GM21528 (cell line): ENCODE measurements around the gene SLC9A7.

Source experiments
- ATAC-seq: cut with Tn5 transposase; IDR thresholded peaks from one replicate; pipeline ENCODE4 v1.9.1; 2021; ENCODE audit warnings: mild to moderate bottlenecking, moderate library complexity; ENCODE audit not compliant: unreplicated experiment, low FRiP score

The SLC9A7 gene

DNA sequence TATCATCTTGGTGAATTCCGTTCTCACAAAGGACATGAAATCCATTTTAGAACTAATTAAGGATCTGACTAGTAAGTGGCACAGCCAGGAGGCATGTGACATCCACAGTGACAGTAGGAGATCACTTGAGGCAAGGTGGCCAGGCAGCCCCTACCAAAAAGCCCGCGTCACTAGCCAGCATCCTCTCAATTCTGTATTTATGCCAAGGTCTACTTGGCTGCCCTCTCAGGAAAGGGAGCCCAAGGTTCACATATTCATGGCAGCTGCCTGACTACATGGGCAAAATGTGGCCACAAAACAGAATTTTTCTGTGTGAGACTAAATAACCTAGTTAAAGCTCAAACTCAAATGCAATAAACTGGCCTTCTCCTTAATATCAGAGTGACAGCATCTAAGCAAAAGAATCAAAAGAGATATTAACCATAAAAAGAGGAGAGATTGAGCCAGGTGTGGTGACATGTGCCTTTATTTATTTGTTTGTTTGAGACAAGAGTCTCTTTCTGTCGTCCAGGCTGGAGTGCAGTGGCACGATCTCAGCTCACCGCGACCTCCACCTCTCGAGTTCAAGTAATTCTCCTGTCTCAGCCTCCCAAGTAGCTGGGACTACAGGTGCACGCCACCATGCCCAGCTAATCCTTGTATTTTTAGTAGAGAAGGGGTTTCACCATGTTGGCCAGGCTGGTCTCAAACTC, 51.5 kb downstream of the SLC9A7 start:
- no peak for ATAC-seq

DNA sequence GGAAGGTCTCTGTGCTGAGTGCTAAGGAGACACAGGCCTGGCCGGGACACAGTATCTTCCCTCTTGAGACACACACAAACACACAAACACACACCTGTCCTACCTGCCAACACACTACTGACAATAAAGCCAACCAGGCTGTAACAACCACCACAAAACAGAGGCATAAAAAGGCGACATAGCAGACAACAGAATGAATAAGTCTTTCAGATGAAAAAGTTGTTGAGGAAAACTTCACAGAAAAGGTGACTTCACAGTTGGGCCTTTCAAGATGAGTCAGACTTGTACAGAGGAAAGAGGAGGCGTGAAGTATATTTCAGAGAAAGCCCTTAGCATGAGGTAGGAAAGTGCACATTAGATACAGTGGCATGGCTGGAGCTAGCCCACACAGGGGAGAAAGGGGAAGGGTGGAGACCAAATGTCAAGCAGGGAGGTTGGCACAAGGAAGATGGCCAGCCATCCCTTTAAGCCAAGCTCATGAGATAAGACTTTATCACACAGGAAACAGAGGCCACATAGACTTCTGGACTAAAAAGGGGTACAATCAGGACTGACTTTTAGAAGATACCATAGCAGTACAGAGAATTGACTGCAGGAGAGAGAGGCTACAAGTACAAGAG, 54.0 kb downstream of the SLC9A7 start:
- peak; percentile 92 for ATAC-seq

DNA sequence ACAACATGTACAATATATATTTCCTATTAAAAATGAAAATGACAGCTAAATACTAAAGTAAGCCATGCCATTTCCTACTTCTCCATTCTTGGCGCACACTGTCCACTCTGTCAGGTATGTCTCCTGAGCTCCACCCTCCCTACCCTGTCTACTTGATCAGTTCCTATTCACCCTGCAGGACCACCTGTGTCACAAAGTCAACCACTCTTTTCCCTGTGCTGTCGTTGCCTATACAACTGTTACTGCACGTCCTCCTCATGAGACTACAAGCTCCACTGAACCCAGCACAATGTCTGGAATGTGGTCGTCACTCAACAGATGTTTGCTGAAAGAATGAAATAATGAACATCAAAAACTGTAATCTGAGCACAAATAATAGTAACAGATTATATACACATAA, 54.9 kb downstream of the SLC9A7 start:
- ATAC-seq: peak; percentile 58

DNA sequence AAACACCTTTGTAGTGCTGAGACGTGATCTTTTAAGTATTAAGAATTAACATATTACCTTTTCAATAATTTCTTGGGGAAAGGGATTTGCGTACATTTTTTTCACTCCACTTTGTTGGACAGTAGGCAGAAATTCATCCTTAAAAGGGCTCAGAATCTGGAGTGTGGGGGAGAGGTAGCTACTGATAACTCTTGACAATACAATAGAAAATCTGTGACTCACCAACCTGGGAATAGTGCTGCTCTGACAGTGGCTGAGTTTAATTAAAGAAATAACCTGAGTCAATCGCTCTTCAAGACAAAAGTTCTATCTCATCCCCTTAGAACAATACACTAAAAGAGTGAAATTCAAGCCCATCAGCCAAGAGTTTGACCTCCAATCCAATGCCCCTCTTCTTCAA, 60.2 kb downstream of the SLC9A7 start:
- ATAC-seq: no peak

DNA sequence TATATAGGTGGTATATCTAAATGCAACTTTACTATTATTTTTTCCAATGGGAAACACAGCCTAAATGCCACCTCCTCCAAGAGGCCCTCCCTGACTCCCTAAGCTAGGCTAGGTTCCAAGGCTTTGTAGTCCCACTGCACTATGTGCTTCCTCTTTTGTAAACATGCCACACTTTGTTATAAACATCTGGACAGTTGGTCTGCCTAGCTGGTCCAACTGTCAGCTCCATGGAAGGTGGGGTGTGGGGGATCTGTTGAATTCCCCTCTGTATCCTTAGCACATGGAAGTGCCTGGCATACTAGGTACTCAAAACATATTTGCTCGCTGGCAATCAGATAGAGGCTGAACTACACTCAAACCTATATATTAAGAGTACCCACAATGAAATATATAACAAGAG, 63.4 kb downstream of the SLC9A7 start:
- no peak for ATAC-seq

DNA sequence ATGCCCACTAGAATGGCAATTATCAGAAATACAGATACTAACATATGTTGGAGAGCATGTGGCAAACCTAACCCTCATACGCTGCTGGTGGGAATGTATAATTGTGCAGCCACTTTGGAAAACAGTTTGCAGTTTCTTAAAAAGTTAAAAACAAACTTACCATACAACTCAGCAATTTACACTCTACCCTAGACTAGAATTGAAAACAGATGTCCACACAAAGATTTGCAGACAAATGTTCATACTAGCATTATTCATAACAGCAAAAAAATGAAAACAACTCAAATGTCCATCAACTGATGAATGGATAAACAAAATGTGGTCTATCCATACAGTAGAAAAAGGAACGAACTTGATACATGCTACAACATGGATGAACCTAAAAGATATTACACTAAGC, 64.4 kb downstream of the SLC9A7 start:
- no peak for ATAC-seq

DNA sequence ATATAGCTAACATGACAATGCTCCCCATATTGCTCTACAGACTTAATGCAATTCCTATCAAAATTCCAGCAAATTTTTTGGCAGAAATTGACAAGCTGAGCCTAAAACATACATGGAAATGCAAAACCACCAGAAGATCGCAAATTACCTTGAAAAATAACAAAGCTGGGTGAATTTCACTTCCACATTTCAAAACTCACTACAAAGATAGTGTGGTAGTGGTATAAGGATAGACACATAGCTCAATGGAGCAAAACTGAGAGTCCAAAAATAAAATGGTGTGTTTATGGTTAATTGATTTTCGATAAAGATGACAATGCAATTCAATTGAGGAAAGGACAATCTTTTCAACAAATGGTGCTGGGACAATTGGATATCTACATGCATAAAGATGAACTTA, 65.8 kb downstream of the SLC9A7 start:
- no peak for ATAC-seq

DNA sequence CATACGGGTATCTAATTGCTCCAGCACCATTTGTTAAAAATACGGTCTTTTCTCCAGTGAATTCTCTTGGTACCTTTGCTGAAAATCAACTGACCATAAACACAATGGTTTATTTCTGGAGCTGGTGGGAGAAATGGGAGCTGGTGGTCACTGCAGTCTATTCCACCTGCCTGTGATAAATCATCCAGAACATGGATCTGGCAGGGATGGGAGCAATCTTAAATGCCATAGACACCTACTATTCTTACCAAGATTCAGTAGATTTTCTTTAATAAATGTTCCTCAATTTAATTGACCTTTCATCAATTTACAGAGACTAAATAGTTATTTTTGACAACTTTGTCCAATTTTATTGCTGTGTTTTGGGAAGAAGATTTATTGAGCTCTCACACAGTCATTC, 68.1 kb downstream of the SLC9A7 start:
- ATAC-seq: no peak

DNA sequence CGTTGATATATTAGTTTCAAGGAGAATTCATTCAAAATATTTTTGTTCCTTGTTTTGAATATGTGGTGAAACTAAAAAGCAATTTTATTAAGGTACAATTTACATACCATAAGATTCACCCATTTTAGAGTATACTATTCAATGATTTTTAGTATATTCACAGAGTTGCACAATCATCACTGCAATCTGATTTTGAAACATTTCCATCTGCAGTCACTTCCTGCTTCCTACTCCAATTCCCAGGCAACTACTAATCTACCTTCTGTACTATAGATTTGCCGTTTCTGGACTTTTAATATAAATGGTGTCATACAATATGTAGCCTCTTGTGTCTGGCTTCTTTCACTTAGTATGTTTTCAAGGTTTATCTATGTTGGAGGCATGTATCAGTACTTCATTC, 71.3 kb downstream of the SLC9A7 start:
- ATAC-seq: no peak

DNA sequence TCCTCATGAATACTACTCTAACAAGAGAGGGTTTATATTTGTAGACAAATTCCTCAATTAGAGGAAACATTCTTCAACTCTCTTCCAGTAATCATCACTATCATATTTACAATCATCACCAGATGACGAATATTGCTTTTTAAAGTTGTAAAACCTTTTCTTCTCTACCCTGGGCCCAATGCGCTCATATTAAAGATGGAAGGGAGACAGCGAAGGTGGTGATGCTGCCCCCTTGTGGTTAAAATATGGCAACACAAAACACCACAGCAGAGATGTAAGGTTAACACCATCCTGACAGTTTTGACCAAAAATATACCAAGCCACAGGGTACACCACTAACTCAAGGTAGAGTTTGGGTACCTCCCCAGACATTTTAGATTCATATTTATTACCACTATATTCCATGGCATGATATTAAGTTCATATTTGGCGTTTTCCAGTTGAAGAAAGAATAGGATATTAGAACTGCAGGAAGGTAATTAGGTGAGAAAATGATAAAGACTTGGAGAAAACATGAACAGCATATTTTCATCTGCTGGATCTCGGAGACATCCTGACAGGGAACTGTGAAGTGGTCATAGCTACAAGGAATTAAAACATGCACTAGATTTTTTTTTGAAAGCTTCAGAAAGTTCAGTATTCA, 72.8 kb downstream of the SLC9A7 start:
- ATAC-seq: no peak

DNA sequence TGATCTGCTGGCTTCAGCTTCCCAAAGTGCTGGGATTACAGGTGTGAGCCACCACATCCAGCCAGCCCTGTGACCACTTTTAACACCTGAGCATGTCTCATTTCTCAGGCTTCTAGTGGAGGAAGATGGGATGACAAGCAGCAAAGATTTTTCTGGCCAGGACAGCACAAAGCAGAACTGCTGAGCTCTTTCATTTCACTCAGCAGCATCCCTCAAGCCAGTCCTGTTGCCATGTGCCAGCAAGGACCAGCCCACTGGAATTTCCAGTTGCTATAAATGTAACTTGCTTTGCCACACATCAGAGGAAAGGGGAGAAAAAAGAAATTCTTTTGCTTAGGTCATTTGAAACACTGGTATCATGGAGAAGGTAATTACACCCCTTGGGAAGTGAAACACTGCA, 75.9 kb downstream of the SLC9A7 start:
- no peak for ATAC-seq

DNA sequence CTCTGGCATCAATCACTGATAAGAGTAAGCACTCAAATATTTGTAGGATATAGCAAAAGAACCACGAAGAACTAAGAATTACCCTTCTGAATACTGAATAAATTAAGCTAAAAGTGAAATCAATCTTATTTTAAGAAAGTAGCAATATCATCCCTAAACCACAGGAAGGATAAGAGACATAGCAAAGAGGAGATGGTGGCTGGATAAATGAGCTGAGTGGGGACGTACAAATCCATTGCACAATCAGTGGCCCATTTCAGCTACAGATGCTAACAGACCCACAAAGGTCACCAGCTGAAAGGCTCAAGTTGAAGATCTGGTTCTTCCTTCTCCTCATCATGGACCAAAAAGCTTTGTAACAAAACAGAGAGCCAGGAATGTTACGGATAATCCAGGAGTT, 77.1 kb downstream of the SLC9A7 start:
- no peak for ATAC-seq

DNA sequence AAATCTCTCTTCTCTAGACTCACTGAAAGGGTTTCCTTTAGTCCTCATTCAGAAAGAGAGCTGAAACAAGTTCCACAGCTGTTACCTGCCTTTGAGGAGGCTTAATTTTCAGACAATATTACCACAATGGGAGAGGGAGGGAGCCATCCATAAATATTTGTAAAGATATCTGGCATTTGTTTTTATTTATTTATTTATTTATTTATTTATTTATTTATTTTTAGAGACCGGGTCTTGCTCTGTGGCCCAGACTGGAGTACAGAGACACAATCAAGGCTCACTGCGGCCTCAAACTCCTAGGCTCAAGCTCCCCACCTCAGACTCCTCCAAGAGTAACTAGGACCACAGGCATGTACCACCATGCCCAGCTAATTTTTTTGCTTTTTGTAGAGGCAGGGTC, 80.7 kb downstream of the SLC9A7 start:
- ATAC-seq: no peak

DNA sequence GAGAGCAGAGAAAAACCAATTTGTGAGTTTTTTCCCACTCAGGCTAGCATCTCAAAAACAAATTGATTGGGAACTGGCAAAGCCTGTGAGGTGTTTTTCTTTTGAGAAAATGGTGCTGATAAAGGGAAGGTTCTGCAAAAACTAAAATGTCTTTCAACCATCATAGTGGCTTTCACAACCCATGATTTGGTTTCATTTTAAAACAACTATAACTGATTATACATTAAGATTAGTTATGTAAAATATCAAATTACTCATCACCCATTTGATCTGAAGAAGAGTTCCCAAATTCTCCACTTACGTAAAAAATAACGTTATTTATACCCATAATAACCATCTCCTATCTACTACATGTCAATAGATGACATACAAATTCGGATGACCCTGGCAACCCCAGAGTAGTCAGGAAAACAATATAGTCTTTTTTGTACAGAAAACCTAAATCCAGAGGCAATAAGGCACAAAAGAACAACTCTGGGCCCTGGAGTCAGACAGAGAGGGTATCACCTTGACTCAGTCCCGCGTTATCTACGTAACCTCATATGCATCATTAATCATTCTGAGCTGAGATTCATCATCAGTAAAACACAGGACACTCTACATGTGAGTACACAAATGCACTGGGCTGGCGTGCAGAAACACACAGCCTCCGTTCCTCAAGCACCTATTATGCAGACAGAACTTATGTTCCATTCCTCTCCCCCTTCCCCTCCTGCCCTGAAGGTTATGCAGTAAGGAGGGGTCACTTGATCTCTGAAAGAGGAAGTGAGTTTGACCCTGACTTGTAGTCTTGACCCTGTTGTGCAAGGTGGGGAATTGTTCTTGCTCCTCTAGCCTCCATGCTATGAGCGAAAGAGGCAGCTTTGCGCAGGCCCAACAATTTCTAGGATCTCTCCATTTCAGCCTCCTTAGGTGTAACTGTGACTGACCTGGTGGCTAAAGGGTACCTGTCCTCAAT, 82.2 kb downstream of the SLC9A7 start:
- no peak for ATAC-seq

DNA sequence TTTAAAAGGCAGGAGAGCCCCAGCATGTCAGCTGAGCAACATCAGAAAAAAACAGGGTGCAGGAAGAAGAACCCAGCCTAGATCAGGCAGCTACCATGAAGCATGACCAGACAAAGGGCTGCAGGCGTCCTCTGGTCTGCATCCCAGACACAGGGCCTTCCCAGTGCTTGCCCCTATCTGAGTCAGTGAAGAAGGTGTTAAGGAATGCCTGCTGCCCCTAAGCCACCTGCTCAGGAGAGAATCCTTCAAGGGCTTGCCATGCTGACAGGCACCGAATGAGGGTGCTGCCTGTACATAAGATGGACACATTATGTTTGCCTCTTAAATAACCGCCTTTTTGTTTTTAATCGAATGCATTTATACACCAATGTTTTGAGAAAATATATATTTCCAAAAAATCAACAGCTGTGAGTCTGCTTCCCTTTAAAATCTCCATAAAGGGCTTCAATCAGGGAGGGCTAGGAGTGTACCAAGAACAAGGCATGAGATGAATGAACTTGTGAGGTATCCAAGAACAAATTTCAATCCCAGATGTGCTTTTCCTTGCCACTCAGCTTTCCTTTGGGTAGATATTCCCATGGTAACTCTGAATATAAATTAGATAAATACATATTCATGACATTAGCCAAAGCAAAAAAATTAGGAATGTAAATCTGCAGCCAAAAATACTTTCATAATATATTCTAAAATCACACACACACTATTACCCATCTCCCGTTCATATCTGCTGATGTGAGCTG, 85.1 kb downstream of the SLC9A7 start:
- no peak for ATAC-seq

DNA sequence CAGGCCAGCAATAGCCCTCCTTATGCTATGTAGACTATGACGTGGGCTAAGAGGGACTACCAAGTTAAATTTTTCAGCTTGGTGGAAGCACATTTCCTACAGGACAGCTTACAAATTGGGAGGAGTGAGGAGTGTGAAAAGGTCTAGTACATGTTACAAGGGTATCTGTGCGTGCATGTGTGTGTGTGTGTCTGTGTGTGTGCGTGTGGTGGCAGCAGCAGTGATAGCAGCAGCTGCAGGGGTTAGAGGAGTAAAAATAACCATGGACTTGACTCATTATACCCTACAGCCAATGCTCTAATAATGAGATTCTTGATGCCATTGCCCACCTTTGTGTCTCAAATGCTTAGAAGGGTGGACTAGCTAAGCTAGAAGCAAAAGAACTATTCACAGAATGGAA, 88.6 kb downstream of the SLC9A7 start:
- no peak for ATAC-seq

DNA sequence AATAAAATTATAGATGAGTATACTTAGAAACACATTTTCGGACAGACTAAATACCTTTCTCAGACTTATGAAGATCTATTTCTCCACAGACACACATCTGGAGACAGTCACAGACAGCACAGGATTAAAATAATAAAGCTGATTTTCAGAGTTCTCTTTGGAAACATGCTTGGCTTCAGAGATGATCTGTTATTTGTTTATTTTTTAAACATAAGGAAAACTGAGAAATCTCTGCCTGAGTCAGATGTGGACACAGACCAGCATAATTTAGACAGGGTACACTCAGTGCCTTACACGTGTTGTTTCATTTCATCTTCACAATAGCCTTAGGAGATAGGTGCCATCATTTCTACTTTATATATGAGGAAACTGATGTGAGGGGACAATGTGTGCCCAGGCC, 92.1 kb downstream of the SLC9A7 start:
- ATAC-seq: no peak

DNA sequence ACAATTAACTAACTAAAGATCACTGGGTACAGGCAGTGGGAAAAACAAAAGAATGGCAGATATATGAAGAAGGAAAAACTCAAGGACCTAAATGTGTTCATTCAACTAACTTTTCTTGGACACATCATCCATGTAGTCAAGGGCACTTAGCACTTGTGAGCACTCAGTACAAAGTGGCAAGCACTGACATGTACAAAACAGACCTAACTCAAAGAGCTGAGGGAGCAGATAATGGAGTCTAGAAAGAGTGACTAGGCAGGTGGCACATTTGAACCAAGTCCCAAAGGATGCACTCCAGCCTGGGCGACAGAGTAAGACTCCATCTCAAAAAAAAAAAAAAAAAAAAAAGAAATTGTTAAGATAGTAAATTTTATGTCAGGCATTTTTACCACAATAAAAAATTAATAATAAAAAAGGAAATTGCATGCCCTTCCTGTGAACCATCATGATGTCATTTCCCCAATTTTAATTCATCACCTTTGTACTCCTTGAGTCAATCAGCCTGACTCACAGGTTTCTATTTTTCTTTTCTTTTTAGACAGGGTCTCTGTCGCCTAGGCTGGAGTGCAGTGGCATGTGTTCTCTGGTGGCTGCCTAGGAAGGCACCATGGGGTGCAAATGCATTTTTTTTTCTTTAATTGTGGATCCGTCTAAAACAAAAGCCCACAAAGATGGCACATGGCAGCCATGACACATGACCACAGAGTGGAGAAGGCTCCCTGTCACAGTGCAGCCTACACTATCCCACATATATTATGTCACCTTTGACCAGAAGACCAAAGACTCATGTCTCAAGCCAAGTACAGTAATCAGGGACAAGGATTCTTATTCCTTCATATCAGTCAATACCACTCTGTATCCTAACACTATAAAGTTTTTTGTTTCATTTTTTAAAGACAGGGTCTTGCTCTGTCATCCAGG, 93.4 kb downstream of the SLC9A7 start:
- no peak for ATAC-seq
